Natural killer cell (primary cell): Measurements from ENCODE around the gene HOXD1. TPM values are rescaled to one million over a fixed set of nuclear protein-coding genes. Genes with fewer than 3 reads are reported as not detected.

Source experiments
- total RNA-seq, 4 donors: library from RNA; stranded (reverse); fragments of 120-200 nt in 1 of 4; gene quantifications; one replicate each; pipeline versions ENCODE4 v1.2.3 to v1.2.4, GENCODE V29; 2013 to 2022

HOXD1 gene
- total RNA-seq, 3 donors from 2014 or later (not counting 1 experiment from before 2014, with no cell fraction given), result 0.12 TPM; not detected in 2

Other genes starting within 250 kb of the HOXD1 start
- 10 to 100 TPM; 23.9 to 29.9 (median 29.1) TPM for gene LNPK, start 186.4 kb upstream of the HOXD1 start, total RNA-seq
- gene EVX2, start 104.7 kb upstream of the HOXD1 start, total RNA-seq, result not detected
- gene HOXD13, start 95.9 kb upstream of the HOXD1 start, total RNA-seq, result not detected
- not detected for gene HOXD12, start 88.9 kb upstream of the HOXD1 start, total RNA-seq
- not detected for gene HOXD11, start 81.4 kb upstream of the HOXD1 start, total RNA-seq
- not detected for gene HOXD10, start 71.9 kb upstream of the HOXD1 start, total RNA-seq
- gene HOXD9, start 65.9 kb upstream of the HOXD1 start, total RNA-seq, result not detected
- not detected for gene HOXD8, start 59.0 kb upstream of the HOXD1 start, total RNA-seq
- gene HOXD4, start 37.1 kb upstream of the HOXD1 start, total RNA-seq, result not detected
- not detected for gene HOXD3, start 31.4 kb upstream of the HOXD1 start, total RNA-seq
- gene MTX2, start 80.8 kb downstream of the HOXD1 start, total RNA-seq, result 1 to 10 TPM; 3.8 to 8.7 (median 7.7) TPM